H9 (cell line): ENCODE data around the gene RAET1G. TPM values are rescaled to one million over a fixed set of nuclear protein-coding genes. Genes with fewer than 3 reads are reported as not detected.

Experiments
- DNase-seq: peaks from one replicate; pipeline ENCODE4 v3.0.0-alpha.2; 2017
- H2AFZ ChIP-seq: one replicate; pipeline ENCODE4 v1.6.1; 2013; ENCODE audit warnings: mild to moderate bottlenecking, low read length, control low read depth, moderate library complexity
- H2AK5ac ChIP-seq: 2 replicates; pipeline ENCODE4 v1.6.1; 2013; ENCODE audit warnings: low read length, control low read depth, mixed read lengths; ENCODE audit not compliant: insufficient read length
- H2BK120ac ChIP-seq: one replicate; pipeline ENCODE4 v1.6.1; 2013; ENCODE audit warnings: low read depth, mild to moderate bottlenecking, low read length, control low read depth, inconsistent platforms; ENCODE audit not compliant: poor library complexity, severe bottlenecking
- H2BK12ac ChIP-seq: 2 replicates; pipeline ENCODE4 v1.6.1; 2013; ENCODE audit warnings: low read length, control low read depth, mixed read lengths, low read depth; ENCODE audit not compliant: insufficient read length
- H2BK15ac ChIP-seq: 2 replicates; pipeline ENCODE4 v1.6.1; 2013; ENCODE audit warnings: low read depth, low read length, control low read depth
- H2BK20ac ChIP-seq: one replicate; pipeline ENCODE4 v1.6.1; 2013; ENCODE audit warnings: low read depth, mild to moderate bottlenecking, low read length, control low read depth, inconsistent platforms; ENCODE audit not compliant: poor library complexity, severe bottlenecking
- H2BK5ac ChIP-seq: 2 replicates; pipeline ENCODE4 v1.6.1; 2013; ENCODE audit warnings: low read length, control low read depth, mixed read lengths; ENCODE audit not compliant: insufficient read length
- H3K14ac ChIP-seq: 2 replicates; pipeline ENCODE4 v1.6.1; 2013; ENCODE audit warnings: low read length, control low read depth; ENCODE audit not compliant: insufficient read depth
- H3K18ac ChIP-seq: 2 replicates; pipeline ENCODE4 v1.6.1; 2013; ENCODE audit warnings: low read depth, mild to moderate bottlenecking, mixed read lengths, low read length, control low read depth; ENCODE audit not compliant: insufficient read length
- H3K23ac ChIP-seq: 2 replicates; pipeline ENCODE4 v1.6.1; 2013; ENCODE audit warnings: low read length, control low read depth, mixed read lengths, low read depth; ENCODE audit not compliant: insufficient read length
- H3K23me2 ChIP-seq: 2 replicates; pipeline ENCODE4 v1.6.1; 2013; ENCODE audit warnings: low read depth, mild to moderate bottlenecking, mixed read lengths, low read length, control low read depth; ENCODE audit not compliant: insufficient read length, poor library complexity, severe bottlenecking
- H3K27ac ChIP-seq: 2 replicates; pipeline ENCODE4 v1.5.1; 2013; ENCODE audit warnings: low read length, control low read depth, mixed read lengths, low read depth; ENCODE audit not compliant: insufficient read length
- H3K27me3 ChIP-seq: 2 replicates; pipeline ENCODE4 v1.6.1; 2013; ENCODE audit warnings: low read length, control low read depth, inconsistent platforms; ENCODE audit not compliant: insufficient read depth
- H3K4ac ChIP-seq: 2 replicates; pipeline ENCODE4 v1.6.1; 2013; ENCODE audit warnings: low read depth, mild to moderate bottlenecking, control low read depth, inconsistent platforms, low read length, moderate library complexity
- H3K4me1 ChIP-seq: 2 replicates; pipeline ENCODE4 v1.6.1; 2013; ENCODE audit warnings: low read length, control low read depth, inconsistent platforms; ENCODE audit not compliant: insufficient read depth
- H3K4me2 ChIP-seq: 2 replicates; pipeline ENCODE4 v1.6.1; 2013; ENCODE audit warnings: low read length, control low read depth, mixed read lengths; ENCODE audit not compliant: insufficient read length, insufficient read depth
- H3K56ac ChIP-seq: 2 replicates; pipeline ENCODE4 v1.6.1; 2013; ENCODE audit warnings: low read depth, mild to moderate bottlenecking, mixed read lengths, low read length, control low read depth; ENCODE audit not compliant: insufficient read length
- H3K79me1 ChIP-seq: 2 replicates; pipeline ENCODE4 v1.6.1; 2013; ENCODE audit warnings: low read depth, mild to moderate bottlenecking, moderate library complexity, low read length, control low read depth, inconsistent platforms; ENCODE audit not compliant: insufficient read depth, poor library complexity, severe bottlenecking
- H3K79me2 ChIP-seq: 2 replicates; pipeline ENCODE4 v1.6.1; 2013; ENCODE audit warnings: low read length, control low read depth, inconsistent platforms; ENCODE audit not compliant: insufficient read depth
- H3K9ac ChIP-seq: 2 replicates; pipeline ENCODE4 v1.6.1; 2013; ENCODE audit warnings: low read length, control low read depth, mixed read lengths; ENCODE audit not compliant: insufficient read length; ENCODE audit errors: extremely low read depth
- H3K9me3 ChIP-seq: one replicate; pipeline ENCODE4 v1.6.1; 2013; ENCODE audit warnings: low read depth, low read length, inconsistent platforms; ENCODE audit not compliant: control insufficient read depth
- H3T11ph ChIP-seq: one replicate; pipeline ENCODE4 v1.6.1; 2013; ENCODE audit warnings: mild to moderate bottlenecking, low read length, control low read depth, inconsistent platforms
- H4K20me1 ChIP-seq: one replicate; pipeline ENCODE4 v1.6.1; 2013; ENCODE audit not compliant: control insufficient read depth, insufficient read length, insufficient read depth
- H4K5ac ChIP-seq: 2 replicates; pipeline ENCODE4 v1.6.1; 2013; ENCODE audit warnings: low read depth, mild to moderate bottlenecking, mixed read lengths, low read length, control low read depth; ENCODE audit not compliant: insufficient read length
- H4K8ac ChIP-seq: replicated peaks from 2 replicates; pipeline ENCODE4 v1.6.1; 2013; ENCODE audit warnings: low read length, control low read depth, mixed read lengths, low read depth; ENCODE audit not compliant: insufficient read length
- H4K91ac ChIP-seq: 2 replicates; pipeline ENCODE4 v1.6.1; 2013; ENCODE audit warnings: low read depth, mild to moderate bottlenecking, moderate library complexity, mixed read lengths, low read length, control low read depth; ENCODE audit not compliant: insufficient read length
- H3K27ac Mint-ChIP-seq, 3 experiments: 2 replicates in 2 of 3; 3 replicates in 1 of 3; pipeline ENCODE4 v1.8.0; 2020 to 2021; ENCODE audit warnings: mixed read lengths in 3 of 3, mild to moderate bottlenecking in 1 of 3, moderate library complexity in 1 of 3
- H3K27me3 Mint-ChIP-seq: 2 replicates; pipeline ENCODE4 v1.8.0; 2021; ENCODE audit warnings: low read depth, mild to moderate bottlenecking, moderate library complexity, mixed read lengths
- H3K36me3 Mint-ChIP-seq, 3 experiments: 2 replicates in 2 of 3; 3 replicates in 1 of 3; pipeline ENCODE4 v1.8.0; 2020 to 2021; ENCODE audit warnings: low read depth in 3 of 3, mixed read lengths in 3 of 3; ENCODE audit not compliant: insufficient read depth in 1 of 3
- H3K4me1 Mint-ChIP-seq, 2 experiments: 2 replicates each; pipeline ENCODE4 v1.8.0; 2020; ENCODE audit warnings: mixed read lengths in 2 of 2
- H3K4me3 Mint-ChIP-seq, 2 experiments: 2 replicates in 1 of 2; 3 replicates in 1 of 2; pipeline ENCODE4 v1.8.0; 2020 to 2021; ENCODE audit warnings: mild to moderate bottlenecking in 2 of 2, mixed read lengths in 2 of 2, moderate library complexity in 1 of 2
- H3K9me3 Mint-ChIP-seq, 2 experiments: 2 replicates in 1 of 2; 3 replicates in 1 of 2; pipeline ENCODE4 v1.8.0; 2020; ENCODE audit warnings: mild to moderate bottlenecking in 2 of 2, mixed read lengths in 2 of 2, moderate library complexity in 1 of 2
- CTCF ChIP-seq: fragments of 200-600 bp; sonication (generic); conservative IDR thresholded peaks from 3 replicates; pipeline ENCODE4 v1.8.0; 2021; ENCODE audit warnings: antibody characterized with exemption, mild to moderate bottlenecking
- WGBS: extraction: QIAGEN DNeasy Blood & Tissue Kit; methylation state at CpG from one replicate; pipeline ENCODE4 v1.1.7; 2013; ENCODE audit warnings: missing lambda C conversion rate, low lambda C conversion rate, mixed read lengths; ENCODE audit not compliant: insufficient read length; ENCODE audit errors: extremely low coverage; 5-methylcytosine and 5-hydroxymethylcytosine counted together
- total RNA-seq: library from RNA; stranded (reverse); gene quantifications from 2 replicates; pipeline ENCODE4 v1.2.1, GENCODE V29; 2021

Gene RAET1G
- total RNA-seq, 1 experiment from 2014 or later: not detected

DNA sequence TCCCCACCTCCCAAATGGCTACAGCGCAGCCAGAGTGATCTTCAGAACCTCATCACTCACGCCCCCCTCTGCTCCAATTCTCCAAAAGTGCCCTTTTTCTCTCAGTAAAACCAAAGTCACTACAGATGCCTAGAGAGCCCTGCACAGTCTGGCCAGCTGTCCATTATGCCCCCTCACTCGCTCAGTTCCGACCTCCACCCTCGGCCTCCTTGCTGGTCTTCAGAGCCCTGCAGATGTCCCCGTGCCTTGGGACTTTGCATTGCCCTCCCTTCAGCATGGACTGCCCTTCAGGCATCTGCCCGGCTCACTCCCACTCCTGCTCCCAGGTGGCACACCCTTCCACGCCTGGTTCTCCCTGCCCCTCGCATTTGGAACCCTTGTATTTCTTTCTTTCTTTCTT, 24.0 kb downstream of the RAET1G start:
- Histone ChIP-seq H3K79me2 (no peaks in the 10 kb centered on the region), H2BK20ac (no peak overlapping the region), H3K23ac (no peak overlapping the region), H3K79me1 (no peaks in the 10 kb centered on the region), H3K56ac (no peak overlapping the region), H3K18ac (no peak overlapping the region), H3K14ac (no peak overlapping the region), H3K4me2 (no peak overlapping the region), H2AK5ac (no peak overlapping the region), H3T11ph (no peak overlapping the region), H3K27ac (no peak overlapping the region), H2BK120ac (no peak overlapping the region), H4K5ac (no peak overlapping the region), H2BK5ac (no peak overlapping the region), H4K8ac (no peak overlapping the region), H3K9me3 (no peaks in the 10 kb centered on the region), H3K4ac (no peak overlapping the region), H3K4me1 (no peaks in the 10 kb centered on the region; the same call in 1 of the 2 replicates), H3K9ac (no peak overlapping the region), H3K23me2 (no peaks in the 10 kb centered on the region), H2BK12ac (no peak overlapping the region), H2AFZ (no peak overlapping the region), H2BK15ac (no peak overlapping the region), H4K91ac (no peak overlapping the region), H4K20me1 (no peaks in the 10 kb centered on the region), H3K27me3 (no peaks in the 10 kb centered on the region; the same call in 1 of the 2 replicates)
- Mint-ChIP-seq H3K36me3 (no peaks in the 10 kb centered on the region), H3K4me1 (peaks cover 3 to 9% of the 10 kb centered on the region in 2 experiments; a peak in 3 of 4 replicates), H3K4me3 (no peak overlapping the region; a peak in 1 of 5 replicates), H3K9me3 (no peaks in the 10 kb centered on the region), H3K27me3 (peaks cover 31% of the 10 kb centered on the region), H3K27ac (no peak overlapping the region; a peak in 1 of 7 replicates)
- WGBS: no CpG with 5 or more reads among the region's 9 CpGs
- TF ChIP-seq CTCF: no peak
- DNase-seq: no peak
